IMR-90 (cell line): ENCODE results near the gene DAB1. TPM values are rescaled to one million over a fixed set of nuclear protein-coding genes. Genes with fewer than 3 reads are reported as not detected.

Experiments
- ATAC-seq: fragments of 200-7000 bp; cut with Tn5 transposase; 2 replicates; pipeline ENCODE4 v1.9.1; 2020; ENCODE audit warnings: low read depth, mild to moderate bottlenecking, moderate library complexity
- BruUV-seq: library from RNA; stranded (reverse); fragments of 400-500 nt; replicated peaks from 2 replicates; lab custom pipeline; 2021; lab: Mats Ljungman, UMichigan
- CTCF ChIA-PET: fragments of 300-600 bp; formaldehyde crosslinking; extraction: SDS; loops from one replicate; lab custom pipeline; 2021; ENCODE audit warnings: antibody characterized with exemption; lab: Yijun Ruan, JAX
- POLR2A ChIA-PET: fragments of 300-600 bp; sonication (Branson Sonifier 250); formaldehyde crosslinking; loops from one replicate; lab custom pipeline; 2022; ENCODE audit warnings: antibody characterized with exemption; ENCODE audit not compliant: unreplicated experiment; lab: Charles Lee
- DNase-seq: peaks from one replicate; pipeline ENCODE4 v3.0.0; 2013
- H2AFZ ChIP-seq: replicated peaks from 2 replicates; pipeline ENCODE3; 2013; ENCODE audit warnings: low read length, mild to moderate bottlenecking; ENCODE audit not compliant: poor library complexity
- H2AK5ac ChIP-seq: 2 replicates; pipeline ENCODE4 v1.6.1; 2013; ENCODE audit warnings: low read depth, low read length, inconsistent platforms
- H2AK9ac ChIP-seq: replicated peaks from 2 replicates; pipeline ENCODE3; 2013; ENCODE audit warnings: mild to moderate bottlenecking, low read depth, low read length, moderate library complexity; ENCODE audit not compliant: poor library complexity
- H2BK120ac ChIP-seq: 2 replicates; pipeline ENCODE4 v1.6.1; 2013; ENCODE audit warnings: low read depth, low read length, inconsistent platforms
- H2BK15ac ChIP-seq: 3 replicates; pipeline ENCODE4 v1.6.1; 2013; ENCODE audit warnings: low read depth, low read length, inconsistent platforms
- H2BK20ac ChIP-seq: 2 replicates; pipeline ENCODE4 v1.6.1; 2013; ENCODE audit warnings: low read depth, mild to moderate bottlenecking, inconsistent platforms, low read length, moderate library complexity
- H2BK5ac ChIP-seq: 2 replicates; pipeline ENCODE4 v1.6.1; 2013; ENCODE audit warnings: mild to moderate bottlenecking, low read depth, low read length, inconsistent platforms; ENCODE audit not compliant: poor library complexity, severe bottlenecking
- H3K14ac ChIP-seq: replicated peaks from 2 replicates; pipeline ENCODE4 v1.6.1; 2013; ENCODE audit warnings: low read depth, low read length, inconsistent platforms
- H3K18ac ChIP-seq: 2 replicates; pipeline ENCODE4 v1.6.1; 2013; ENCODE audit warnings: low read depth, low read length, control low read depth
- H3K23ac ChIP-seq: 2 replicates; pipeline ENCODE4 v1.6.1; 2013; ENCODE audit warnings: low read depth, low read length, inconsistent platforms
- H3K27ac ChIP-seq: 2 replicates; pipeline ENCODE4 v1.5.1; 2013; ENCODE audit warnings: mild to moderate bottlenecking, control low read depth, low read length; ENCODE audit not compliant: insufficient read depth
- H3K27me3 ChIP-seq: 2 replicates; pipeline ENCODE4 v1.6.1; 2013; ENCODE audit warnings: low read length; ENCODE audit not compliant: control insufficient read depth, insufficient read depth
- H3K36me3 ChIP-seq: 2 replicates; pipeline ENCODE4 v1.6.1; 2013; ENCODE audit warnings: low read length, mixed read lengths; ENCODE audit not compliant: control insufficient read depth, insufficient read depth
- H3K4ac ChIP-seq: 2 replicates; pipeline ENCODE4 v1.6.1; 2013; ENCODE audit warnings: low read depth, low read length, inconsistent platforms
- H3K4me1 ChIP-seq: 2 replicates; pipeline ENCODE4 v1.6.1; 2013; ENCODE audit warnings: low read length, mixed read lengths; ENCODE audit not compliant: control insufficient read depth, insufficient read depth
- H3K4me2 ChIP-seq: 2 replicates; pipeline ENCODE4 v1.6.1; 2013; ENCODE audit warnings: low read depth, mild to moderate bottlenecking, control low read depth, low read length, moderate library complexity
- H3K4me3 ChIP-seq: 2 replicates; pipeline ENCODE4 v1.5.1; 2013; ENCODE audit warnings: low read depth, mild to moderate bottlenecking, control low read depth, low read length, moderate library complexity; ENCODE audit not compliant: insufficient read depth
- H3K56ac ChIP-seq: 2 replicates; pipeline ENCODE4 v1.6.1; 2013; ENCODE audit warnings: low read length, inconsistent platforms; ENCODE audit not compliant: insufficient read depth; ENCODE audit errors: extremely low read depth
- H3K79me1 ChIP-seq, 2 experiments: 2 replicates each; pipeline ENCODE4 v1.6.1; 2013; ENCODE audit warnings: low read length in 2 of 2, inconsistent platforms in 1 of 2, low read depth in 1 of 2
- H3K9ac ChIP-seq: 2 replicates; pipeline ENCODE4 v1.6.1; 2013; ENCODE audit warnings: low read depth, low read length, control low read depth
- H3K9me1 ChIP-seq: 2 replicates; pipeline ENCODE4 v1.6.1; 2013; ENCODE audit warnings: low read length, inconsistent platforms; ENCODE audit not compliant: insufficient read depth
- H3K9me3 ChIP-seq: 2 replicates; pipeline ENCODE4 v1.6.1; 2013; ENCODE audit warnings: low read length; ENCODE audit not compliant: control insufficient read depth, insufficient read depth
- H4K20me1 ChIP-seq: 2 replicates; pipeline ENCODE4 v1.6.1; 2013; ENCODE audit warnings: low read length, inconsistent platforms; ENCODE audit not compliant: insufficient read depth
- H4K5ac ChIP-seq: 2 replicates; pipeline ENCODE4 v1.6.1; 2013; ENCODE audit warnings: mild to moderate bottlenecking, low read depth, low read length, control low read depth
- H4K8ac ChIP-seq, 2 experiments: 2 replicates each; pipeline ENCODE4 v1.6.1; 2013; ENCODE audit warnings: low read depth in 2 of 2, low read length in 2 of 2, control low read depth in 1 of 2, inconsistent platforms in 1 of 2
- H4K91ac ChIP-seq: 2 replicates; pipeline ENCODE4 v1.6.1; 2013; ENCODE audit warnings: low read depth, low read length, inconsistent platforms; ENCODE audit not compliant: insufficient read depth
- BHLHE40 ChIP-seq: fragments of 150-350 bp; IDR thresholded peaks from 2 replicates; pipeline ENCODE4 v1.6.1; 2016; ENCODE audit warnings: mild to moderate bottlenecking, low read depth, low read length
- CEBPB ChIP-seq: IDR thresholded peaks from 2 replicates; pipeline ENCODE4 v1.6.1; 2012; ENCODE audit warnings: low read depth, low read length, improper control_type of control experiment
- CHD1 ChIP-seq: IDR thresholded peaks from 2 replicates; pipeline ENCODE4 v1.6.1; 2012; ENCODE audit warnings: low read depth, low read length, improper control_type of control experiment
- CTCF ChIP-seq: conservative IDR thresholded peaks from 2 replicates; pipeline ENCODE4 v1.5.1; 2012; ENCODE audit warnings: mild to moderate bottlenecking, low read depth, low read length, improper control_type of control experiment
- ELK1 ChIP-seq: fragments of 150-350 bp; IDR thresholded peaks from 2 replicates; pipeline ENCODE4 v1.6.1; 2016; ENCODE audit warnings: low read depth, mild to moderate bottlenecking, low read length, moderate library complexity, borderline replicate concordance
- MAFK ChIP-seq: IDR thresholded peaks from 2 replicates; pipeline ENCODE4 v1.6.1; 2012; ENCODE audit warnings: low read depth, low read length, improper control_type of control experiment
- MAZ ChIP-seq: IDR thresholded peaks from 2 replicates; pipeline ENCODE4 v1.6.1; 2012; ENCODE audit warnings: low read depth, mild to moderate bottlenecking, low read length, improper control_type of control experiment, moderate library complexity, borderline replicate concordance
- NFE2L2 ChIP-seq: fragments of 150-350 bp; IDR thresholded peaks from 2 replicates; pipeline ENCODE4 v1.6.1; 2016; ENCODE audit warnings: low read depth, mild to moderate bottlenecking, low read length
- POLR2A ChIP-seq: IDR thresholded peaks from 2 replicates; pipeline ENCODE4 v1.6.1; 2012; ENCODE audit warnings: mild to moderate bottlenecking, low read depth, low read length
- RAD21 ChIP-seq: IDR thresholded peaks from 2 replicates; pipeline ENCODE4 v1.6.1; 2012; ENCODE audit warnings: low read length, improper control_type of control experiment
- RFX5 ChIP-seq: IDR thresholded peaks from 2 replicates; pipeline ENCODE4 v1.8.0; 2012; ENCODE audit warnings: low read depth, mild to moderate bottlenecking, low read length, moderate library complexity
- SMC3 ChIP-seq: fragments of 150-350 bp; IDR thresholded peaks from 2 replicates; pipeline ENCODE4 v1.6.1; 2016; ENCODE audit warnings: low read depth, mild to moderate bottlenecking, antibody characterized with exemption, low read length, moderate library complexity
- USF2 ChIP-seq: fragments of 150-350 bp; IDR thresholded peaks from 2 replicates; pipeline ENCODE4 v1.6.1; 2017; ENCODE audit warnings: mild to moderate bottlenecking, antibody characterized with exemption, low read length, low read depth
- WGBS, 2 experiments: methylation state at CpG; one replicate each; pipeline versions ENCODE4 v1.1.5 to v1.1.7; 2013; ENCODE audit warnings: missing lambda C conversion rate in 2 of 2; ENCODE audit not compliant: insufficient read length in 1 of 2; ENCODE audit errors: extremely low coverage in 2 of 2; 5-methylcytosine and 5-hydroxymethylcytosine counted together
- dilution Hi-C: fragments of 300-500 bp; cut with HindIII; formaldehyde crosslinking; loops from one replicate; pipeline ENCODE4 v1.14.3; 2018; ENCODE audit warnings: low sequenced_read_pairs; ENCODE audit not compliant: unreplicated experiment
- in situ Hi-C: fragments of 300-500 bp; cut with MboI; formaldehyde crosslinking; loops from 3 replicates; pipeline ENCODE4 v1.14.3; 2019; ENCODE audit warnings: low sequenced_read_pairs, inconsistent platforms, mixed read lengths
- intact Hi-C: fragments of 100-400 bp; cut with micrococcal nuclease; formaldehyde crosslinking; loops from 2 replicates; pipeline ENCODE4 v1.10.0; 2022
- polyA plus RNA-seq, 3 experiments: library from polyadenylated mRNA; depleted of rRNA; stranded (reverse); fragments of >200 nt; gene quantifications; 2 replicates each; pipeline ENCODE4 v1.2.3, GENCODE V29; 2012; ENCODE audit warnings: low replicate concordance in 1 of 3
- total RNA-seq: library from RNA; depleted of rRNA; stranded (reverse); fragments of >200 nt; gene quantifications from 2 replicates; pipeline ENCODE4 v1.2.3, GENCODE V29; 2012

Gene DAB1
- total and polyA plus RNA-seq, 2 of the 4 experiments (the other 2 are of a cell fraction): 0.18 to 0.41 TPM

- H2BK20ac ChIP-seq: no peak overlapping the region
- ATAC-seq: peak; percentile 29
- H3K79me1 ChIP-seq: no peaks in the 10 kb centered on the region
- H2AFZ ChIP-seq: no peak overlapping the region
- TF ChIP-seq NFE2L2 (no peak), BHLHE40 (no peak), RFX5 (no peak), SMC3 (no peak), CEBPB (no peak), POLR2A (no peak), RAD21 (no peak), ELK1 (no peak), USF2 (no peak), CHD1 (no peak), MAZ (no peak), CTCF (no peak), MAFK (no peak)
- no peaks in the 10 kb centered on the region for H3K9me3 ChIP-seq
- ChIA-PET POLR2A (no interaction called here), CTCF (no interaction called here)
- no peaks in the 10 kb centered on the region for H3K4me1 ChIP-seq
- H2BK120ac ChIP-seq: no peak overlapping the region
- no peak overlapping the region for H3K27ac ChIP-seq
- no peak overlapping the region for H3K14ac ChIP-seq
- no peak overlapping the region for H3K4me3 ChIP-seq
- no peak overlapping the region for H2BK15ac ChIP-seq
- H4K5ac ChIP-seq: no peak overlapping the region
- H4K20me1 ChIP-seq: no peaks in the 10 kb centered on the region
- H3K18ac ChIP-seq: no peak overlapping the region
- dilution Hi-C loops (no loop called here), intact Hi-C loops (no loop called here), in situ Hi-C loops (no loop called here)
- WGBS, 2 experiments: no CpG with 5 or more reads among the region's 1 CpG
- no peaks in the 10 kb centered on the region for H3K27me3 ChIP-seq
- H2BK5ac ChIP-seq: no peak overlapping the region
- H4K8ac ChIP-seq: no peak overlapping the region
- H3K56ac ChIP-seq: no peak overlapping the region
- no peak overlapping the region for H3K4ac ChIP-seq
- no peaks in the 10 kb centered on the region for H3K36me3 ChIP-seq
- no peak overlapping the region for H2AK5ac ChIP-seq
- H3K9ac ChIP-seq: no peak overlapping the region
- DNase-seq: no peak
- H3K4me2 ChIP-seq: no peak overlapping the region
- no peak overlapping the region for H2AK9ac ChIP-seq
- no peaks in the 10 kb centered on the region; the same call in 1 of the 2 replicates for H3K9me1 ChIP-seq
- H3K23ac ChIP-seq: no peak overlapping the region
- H4K91ac ChIP-seq: no peak overlapping the region
- no TSS peak for BruUV-seq
Measured at GRCh38 chr1:57376041-57376440, 47.8 kb downstream of the DAB1 start.
